GM10248 (cell line): ENCODE results near the gene OBP2B.

Experiments
- CTCF ChIA-PET: fragments of 300-600 bp; sonication (Branson Sonifier 250); formaldehyde crosslinking; extraction: SDS; loops from one replicate; lab custom pipeline; 2021; ENCODE audit warnings: antibody characterized with exemption; lab: Yijun Ruan, JAX
- POLR2A ChIA-PET: fragments of 350-650 bp; sonication (Branson Sonifier 250); formaldehyde crosslinking; extraction: SDS; loops from one replicate; lab custom pipeline; 2020; ENCODE audit warnings: antibody characterized with exemption; lab: Yijun Ruan, JAX
- DNase-seq: peaks from one replicate; pipeline ENCODE4 v3.0.0; 2012; ENCODE audit errors: extremely low spot score
- CTCF ChIP-seq: IDR thresholded peaks from 2 replicates; pipeline ENCODE4 v1.5.1; 2012; ENCODE audit warnings: mild to moderate bottlenecking, low read depth; ENCODE audit errors: extremely low read depth, missing control alignments, control extremely low read depth

The OBP2B gene

DNA sequence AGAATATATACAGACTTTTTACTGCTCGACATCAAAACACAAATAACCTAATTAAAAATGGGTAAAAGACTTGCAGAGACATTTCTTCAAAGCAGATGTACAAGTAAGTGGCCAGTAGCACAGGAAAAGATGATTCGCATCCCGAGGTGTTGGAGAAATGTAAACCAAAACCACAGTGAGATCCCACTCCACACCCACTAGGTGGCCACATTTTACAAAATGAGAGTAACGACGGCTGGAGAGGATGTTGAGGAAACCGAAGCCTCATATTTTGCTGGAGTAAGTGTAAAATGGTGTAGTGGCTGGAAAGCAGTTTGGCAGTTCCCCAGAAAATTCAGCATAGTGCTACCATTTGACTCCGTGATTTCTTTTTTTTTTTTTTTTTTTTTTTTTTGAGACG lies 24.1 kb downstream of the OBP2B start:
- ChIA-PET POLR2A (no interaction called here), CTCF (interaction anchor here (0.7 to 5.4 kb wide), 11 partner anchors 10 to 302 kb away, joined by 3 to 81 read pairs (median 5); no protein-coding TSS in a partner anchor)
- DNase-seq = peak; percentile 39
- peak; percentile 30 for TF ChIP-seq CTCF

- TF ChIP-seq CTCF = no peak
- CTCF ChIA-PET = interaction anchor here (0.9 to 2.7 kb wide), 5 partner anchors 8 to 305 kb away, joined by 4 to 7 read pairs (median 4); no protein-coding TSS in a partner anchor
- POLR2A ChIA-PET = no interaction called here
- no peak for DNase-seq
Observed at GRCh38 chr9:133182151-133182550, 26.9 kb downstream of the OBP2B start.

- POLR2A ChIA-PET = no interaction called here
Observed at GRCh38 chr9:133181561-133181960, 27.5 kb downstream of the OBP2B start.

DNA sequence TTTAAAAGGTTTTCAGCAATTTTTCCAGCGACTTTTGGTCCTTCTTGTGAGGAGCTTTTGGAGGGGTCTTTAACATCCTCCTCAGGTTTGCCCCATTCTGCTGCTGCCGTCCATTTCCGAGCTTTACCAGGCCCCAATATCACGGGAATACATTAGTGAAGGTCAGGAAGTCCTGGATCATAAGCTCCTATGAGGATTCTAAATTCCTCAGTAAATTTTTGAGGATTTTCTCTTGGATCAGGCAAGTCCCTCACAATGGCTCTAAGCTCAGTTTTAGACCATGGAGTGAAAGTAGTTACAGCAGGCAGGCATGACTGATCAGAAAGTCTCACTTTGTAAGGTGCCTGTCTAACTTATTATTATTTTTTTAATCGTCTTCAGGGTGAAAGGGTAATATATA lies 28.1 kb downstream of the OBP2B start:
- TF ChIP-seq CTCF = no peak
- DNase-seq = no peak
- CTCF ChIA-PET = interaction anchor here (0.7 to 3.1 kb wide), 14 partner anchors 9 to 315 kb away, joined by 3 to 18 read pairs (median 4); no protein-coding TSS in a partner anchor
- POLR2A ChIA-PET = no interaction called here

More at GRCh38 chr9:133181561-133181960, 27.5 kb downstream of the OBP2B start:
- CTCF ChIA-PET = interaction anchor here (0.8 to 3.1 kb wide), 11 partner anchors 12 to 315 kb away, joined by 3 to 18 read pairs (median 4); no protein-coding TSS in a partner anchor
- no peak for TF ChIP-seq CTCF
- DNase-seq = no peak

DNA sequence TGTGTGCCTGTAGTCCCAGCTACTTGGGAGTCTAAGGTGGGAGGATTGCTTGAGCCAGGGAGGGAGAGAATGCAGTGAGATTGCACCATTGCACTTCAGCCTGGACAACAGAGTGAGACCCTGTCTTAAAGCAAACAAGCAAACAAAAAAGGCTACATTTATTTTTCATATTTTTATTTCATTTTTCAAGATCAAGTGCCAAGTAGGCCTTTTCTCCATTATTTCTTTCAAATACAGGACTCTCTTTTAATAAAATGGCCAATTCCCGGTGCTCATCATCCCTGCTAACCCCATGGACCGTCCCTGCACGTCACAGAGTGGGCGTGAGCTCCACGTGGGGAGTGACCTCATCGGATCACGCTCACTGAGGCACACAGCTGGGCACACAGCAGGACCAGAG lies 36.0 kb downstream of the OBP2B start:
- DNase-seq = no peak
- POLR2A ChIA-PET = no interaction called here
- TF ChIP-seq CTCF = no peak
- CTCF ChIA-PET = interaction anchor here (0.6 to 9.7 kb wide), 5 partner anchors 10 to 69 kb away, joined by 3 to 81 read pairs (median 5); no protein-coding TSS in a partner anchor

GRCh38 chr9:133171161-133171961 lies 37.7 kb downstream of the OBP2B start:
- CTCF ChIA-PET = interaction anchor here (1.2 to 9.7 kb wide), 3 partner anchors 11 to 69 kb away, joined by 3 to 81 read pairs (median 13); no protein-coding TSS in a partner anchor
- DNase-seq = peak; percentile 19
- no peak for TF ChIP-seq CTCF
- POLR2A ChIA-PET = no interaction called here
